PFSK-1 (cell line): ENCODE results near the gene PFKFB3.

Experiments used
- FOXP2 ChIP-seq: optimal IDR thresholded peaks from 2 replicates; pipeline ENCODE3; 2011; ENCODE audit warnings: borderline replicate concordance, control low read depth, inconsistent platforms; ENCODE audit not compliant: insufficient read depth; ENCODE audit errors: extremely low read length, extremely low read depth
- POLR2AphosphoS5 ChIP-seq: IDR thresholded peaks from 2 replicates; pipeline ENCODE4 v1.6.1; 2012; ENCODE audit warnings: low read depth, mild to moderate bottlenecking, control low read depth, low read length, moderate library complexity
- REST ChIP-seq, 2 experiments: IDR thresholded peaks; 2 replicates each; pipeline versions ENCODE4 v1.6.1 to v1.8.0; 2011 to 2012; ENCODE audit warnings: low read depth in 2 of 2, low read length in 2 of 2, control low read depth in 1 of 2, inconsistent platforms in 1 of 2, mild to moderate bottlenecking in 1 of 2, moderate library complexity in 1 of 2; ENCODE audit not compliant: insufficient read depth in 1 of 2
- SIN3A ChIP-seq: IDR thresholded peaks from 2 replicates; pipeline ENCODE4 v1.6.1; 2012; ENCODE audit warnings: mild to moderate bottlenecking, low read length, moderate library complexity, borderline replicate concordance; ENCODE audit not compliant: insufficient read depth
- TAF1 ChIP-seq: IDR thresholded peaks from 2 replicates; pipeline ENCODE4 v1.6.1; 2012; ENCODE audit warnings: low read length, control low read depth, borderline replicate concordance; ENCODE audit not compliant: insufficient read depth

DNA sequence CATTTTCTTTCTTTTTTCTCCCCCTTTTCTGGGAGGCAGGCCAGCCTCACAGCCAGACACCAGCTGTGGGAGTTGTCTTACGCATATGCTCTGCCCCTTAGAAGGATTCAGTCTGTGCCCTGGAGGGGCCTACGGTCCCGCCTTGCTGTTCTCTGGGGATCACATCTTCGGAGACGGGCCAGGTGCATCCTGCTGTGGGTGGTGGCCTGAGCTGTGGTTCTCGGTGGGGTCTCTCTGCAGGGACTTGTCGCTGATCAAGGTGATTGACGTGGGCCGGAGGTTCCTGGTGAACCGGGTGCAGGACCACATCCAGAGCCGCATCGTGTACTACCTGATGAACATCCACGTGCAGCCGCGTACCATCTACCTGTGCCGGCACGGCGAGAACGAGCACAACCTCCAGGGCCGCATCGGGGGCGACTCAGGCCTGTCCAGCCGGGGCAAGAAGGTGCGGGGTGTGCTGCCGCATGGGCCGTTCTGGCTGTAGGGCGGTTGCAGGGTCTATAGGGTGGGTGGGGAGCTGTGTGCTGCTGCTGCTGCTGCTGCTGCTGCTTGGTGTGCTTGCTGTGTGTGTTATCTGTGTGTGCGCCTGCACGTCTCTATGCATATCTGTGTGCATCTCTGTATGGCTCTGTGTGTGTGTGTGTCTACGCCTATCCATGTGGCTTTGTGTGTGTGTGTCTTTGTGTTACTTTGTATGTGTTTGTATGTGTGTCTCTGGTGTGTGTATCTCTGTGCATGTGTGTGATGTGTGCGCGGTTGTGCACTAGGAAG is 17.9 kb downstream of the PFKFB3 start:
- TF ChIP-seq POLR2AphosphoS5 (no peak), REST (IDR thresholded peaks at IDR 0.05; ENCODE audit: insufficient read depth in 1 of 2, low read depth in 2 of 2, low read length in 2 of 2) (no peak), SIN3A (no peak), FOXP2 (no peak), TAF1 (no peak)
